Progenitor cell of endocrine pancreas (in vitro differentiated cells): ENCODE data around the gene AP3D1. TPM values are rescaled to one million over a fixed set of nuclear protein-coding genes. Genes with fewer than 3 reads are reported as not detected.

Experiments
- DNase-seq: peaks from one replicate; pipeline ENCODE4 v3.0.0; 2021; ENCODE audit warnings: low spot score; ENCODE audit not compliant: unreplicated experiment
- H3K27ac Mint-ChIP-seq: 2 replicates; pipeline ENCODE4 v1.8.0; 2021; ENCODE audit warnings: mild to moderate bottlenecking, moderate library complexity, mixed read lengths
- H3K27me3 Mint-ChIP-seq: 2 replicates; pipeline ENCODE4 v1.8.0; 2021; ENCODE audit warnings: mixed read lengths
- H3K36me3 Mint-ChIP-seq: 2 replicates; pipeline ENCODE4 v1.8.0; 2022; ENCODE audit warnings: mixed read lengths; ENCODE audit not compliant: insufficient read depth
- H3K4me1 Mint-ChIP-seq: 2 replicates; pipeline ENCODE4 v1.8.0; 2021; ENCODE audit warnings: low read depth, mixed read lengths
- H3K4me3 Mint-ChIP-seq: 2 replicates; pipeline ENCODE4 v1.8.0; 2021; ENCODE audit warnings: low read depth, mild to moderate bottlenecking, moderate library complexity, mixed read lengths
- H3K9me3 Mint-ChIP-seq: 2 replicates; pipeline ENCODE4 v1.8.0; 2021; ENCODE audit warnings: low read depth, mixed read lengths
- total RNA-seq: library from RNA; stranded (reverse); gene quantifications from 2 replicates; pipeline ENCODE4 v1.2.1, GENCODE V29; 2021
- TF ChIP-seq, protein P1 (sequence below): fragments of 200-600 bp; sonication (generic); IDR thresholded peaks from one replicate; pipeline ENCODE4 v1.5.0; 2021; ENCODE audit warnings: antibody characterized with exemption, mild to moderate bottlenecking; ENCODE audit not compliant: unreplicated experiment

AP3D1 gene
- total RNA-seq, 1 donor from 2014 or later: 131 TPM

GRCh38 chr19:2192862-2193261 is 41.5 kb upstream of the AP3D1 start:
- TF ChIP-seq, protein P1, sequence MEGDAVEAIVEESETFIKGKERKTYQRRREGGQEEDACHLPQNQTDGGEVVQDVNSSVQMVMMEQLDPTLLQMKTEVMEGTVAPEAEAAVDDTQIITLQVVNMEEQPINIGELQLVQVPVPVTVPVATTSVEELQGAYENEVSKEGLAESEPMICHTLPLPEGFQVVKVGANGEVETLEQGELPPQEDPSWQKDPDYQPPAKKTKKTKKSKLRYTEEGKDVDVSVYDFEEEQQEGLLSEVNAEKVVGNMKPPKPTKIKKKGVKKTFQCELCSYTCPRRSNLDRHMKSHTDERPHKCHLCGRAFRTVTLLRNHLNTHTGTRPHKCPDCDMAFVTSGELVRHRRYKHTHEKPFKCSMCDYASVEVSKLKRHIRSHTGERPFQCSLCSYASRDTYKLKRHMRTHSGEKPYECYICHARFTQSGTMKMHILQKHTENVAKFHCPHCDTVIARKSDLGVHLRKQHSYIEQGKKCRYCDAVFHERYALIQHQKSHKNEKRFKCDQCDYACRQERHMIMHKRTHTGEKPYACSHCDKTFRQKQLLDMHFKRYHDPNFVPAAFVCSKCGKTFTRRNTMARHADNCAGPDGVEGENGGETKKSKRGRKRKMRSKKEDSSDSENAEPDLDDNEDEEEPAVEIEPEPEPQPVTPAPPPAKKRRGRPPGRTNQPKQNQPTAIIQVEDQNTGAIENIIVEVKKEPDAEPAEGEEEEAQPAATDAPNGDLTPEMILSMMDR: no peak
- Mint-ChIP-seq H3K4me1 (no peaks in the 10 kb centered on the region), H3K4me3 (no peak overlapping the region), H3K27ac (no peak overlapping the region), H3K9me3 (no peaks in the 10 kb centered on the region), H3K36me3 (peaks cover 10% of the 10 kb centered on the region), H3K27me3 (no peaks in the 10 kb centered on the region)
- DNase-seq: no peak

DNA sequence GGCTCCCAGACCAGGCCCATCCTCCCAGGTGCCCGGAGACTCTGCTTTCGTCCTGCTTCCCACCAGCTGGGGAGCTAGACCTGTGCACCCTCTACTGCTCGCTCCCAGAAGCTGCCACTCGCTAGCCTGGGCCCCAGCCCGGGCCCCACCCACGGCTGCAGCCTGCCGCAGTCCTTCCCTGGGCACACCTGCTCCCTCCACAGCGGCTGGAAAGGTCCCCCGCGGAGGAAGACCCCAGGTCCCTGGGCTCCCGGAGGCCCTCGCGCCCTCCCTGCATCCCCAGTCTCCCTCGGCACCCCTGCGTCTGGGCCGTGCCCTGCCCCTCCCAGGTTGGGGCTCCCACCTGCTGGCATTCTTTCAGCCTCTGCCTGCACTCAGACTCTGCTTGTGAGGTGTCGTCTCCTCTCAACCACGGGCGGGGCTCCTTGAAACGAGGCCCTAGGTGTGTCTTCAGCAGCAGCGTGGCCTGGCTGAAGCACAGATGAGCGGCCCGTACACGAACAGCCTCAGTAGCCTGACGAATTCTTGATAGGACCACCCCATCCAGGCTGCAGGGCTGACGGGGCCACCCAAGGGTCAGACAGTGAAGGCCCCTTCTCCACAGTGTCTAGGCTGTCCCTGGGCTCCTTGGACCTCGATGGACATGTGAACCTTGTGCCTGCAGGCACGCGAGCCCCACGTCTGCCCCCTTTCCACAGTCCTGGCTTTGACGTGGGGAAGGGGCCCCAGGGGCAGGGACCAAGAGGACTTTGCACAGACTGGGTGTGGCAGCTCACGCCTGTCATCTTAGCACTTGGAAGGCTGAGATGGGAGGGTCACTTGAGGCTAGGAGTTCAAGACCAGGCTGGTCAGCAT is 40.3 kb upstream of the AP3D1 start:
- H3K27me3 Mint-ChIP-seq: no peaks in the 10 kb centered on the region
- no peaks in the 10 kb centered on the region for H3K4me1 Mint-ChIP-seq
- no peaks in the 10 kb centered on the region for H3K9me3 Mint-ChIP-seq
- no peak for DNase-seq
- peaks cover 9% of the 10 kb centered on the region for H3K36me3 Mint-ChIP-seq
- no peak overlapping the region for H3K4me3 Mint-ChIP-seq
- no peak overlapping the region for H3K27ac Mint-ChIP-seq
- TF ChIP-seq, protein P1: no peak

- Mint-ChIP-seq H3K36me3 (peaks cover 9% of the 10 kb centered on the region), H3K27ac (no peak overlapping the region), H3K4me3 (no peak overlapping the region), H3K27me3 (no peaks in the 10 kb centered on the region), H3K4me1 (peaks cover 1% of the 10 kb centered on the region), H3K9me3 (no peaks in the 10 kb centered on the region)
- DNase-seq: no peak
- TF ChIP-seq, protein P1: no peak
Observed at GRCh38 chr19:2190848-2191455, 39.6 kb upstream of the AP3D1 start.

DNA sequence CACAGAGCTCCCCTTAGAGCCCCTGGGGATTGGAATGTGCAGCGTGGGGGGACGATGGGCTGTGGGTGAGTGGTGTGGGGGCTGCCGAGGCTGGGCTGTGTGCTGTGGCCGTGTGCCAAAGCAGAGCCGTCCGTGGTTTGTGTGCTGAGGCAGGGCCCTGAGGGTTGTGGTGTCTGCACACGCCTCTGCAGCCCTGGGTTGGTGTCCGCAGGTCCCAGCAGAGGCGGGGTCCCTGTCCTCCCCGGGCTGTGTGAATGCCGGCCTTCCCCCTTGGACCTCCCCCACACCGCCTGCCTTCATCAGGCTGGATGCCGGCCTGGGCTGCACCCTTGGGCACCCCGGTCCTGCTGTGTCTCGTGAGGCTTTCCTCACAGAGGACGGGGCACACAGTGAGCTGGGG is 38.5 kb upstream of the AP3D1 start:
- TF ChIP-seq, protein P1: no peak
- Mint-ChIP-seq H3K9me3 (no peaks in the 10 kb centered on the region), H3K4me3 (no peak overlapping the region), H3K27me3 (no peaks in the 10 kb centered on the region), H3K36me3 (peaks cover 12% of the 10 kb centered on the region), H3K27ac (no peak overlapping the region), H3K4me1 (peaks cover 3% of the 10 kb centered on the region)
- no peak for DNase-seq

DNA sequence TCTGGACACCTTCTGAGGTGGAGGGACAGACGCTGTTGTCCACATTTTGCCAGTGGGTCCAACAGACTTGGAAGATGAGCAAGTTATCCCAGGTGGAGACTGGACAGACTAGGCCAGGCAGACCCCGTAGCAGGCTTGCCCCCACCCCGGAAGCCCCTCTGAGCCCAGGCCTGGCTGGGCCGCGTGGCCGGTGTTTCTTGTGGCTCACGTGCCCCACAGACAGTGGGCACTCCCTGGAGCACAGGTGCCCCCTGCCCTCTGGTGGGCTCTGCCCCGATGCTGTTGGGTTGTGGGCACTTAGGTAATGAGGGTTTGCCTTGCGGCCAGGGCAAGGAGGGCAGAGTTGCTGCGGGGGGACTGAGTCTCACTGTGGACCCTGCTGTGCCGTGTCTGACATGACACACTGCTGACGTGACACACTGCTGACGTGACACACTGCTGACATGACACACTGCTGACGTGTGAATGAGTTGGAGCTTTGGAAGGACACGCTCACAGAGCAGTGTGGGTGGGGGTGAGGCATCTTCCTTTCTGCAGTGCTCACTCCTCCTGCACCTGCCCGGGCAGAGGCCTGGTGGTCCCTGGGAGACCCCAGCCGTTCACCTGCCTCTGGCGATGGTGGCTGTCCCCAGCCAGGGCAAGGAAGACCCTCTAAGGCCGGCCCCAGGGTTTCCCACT is 37.5 kb upstream of the AP3D1 start:
- H3K4me3 Mint-ChIP-seq: no peak overlapping the region

More for the DNA sequence above, 37.5 kb upstream of the AP3D1 start:
- H3K9me3 Mint-ChIP-seq: no peaks in the 10 kb centered on the region
- TF ChIP-seq, protein P1: no peak
- no peaks in the 10 kb centered on the region for H3K27me3 Mint-ChIP-seq
- DNase-seq: no peak
- peaks cover 3% of the 10 kb centered on the region for H3K4me1 Mint-ChIP-seq
- peaks cover 19% of the 10 kb centered on the region for H3K36me3 Mint-ChIP-seq
- no peak overlapping the region for H3K27ac Mint-ChIP-seq
